ENCODE data around the gene ZNF556.

Gene ZNF556

DNA sequence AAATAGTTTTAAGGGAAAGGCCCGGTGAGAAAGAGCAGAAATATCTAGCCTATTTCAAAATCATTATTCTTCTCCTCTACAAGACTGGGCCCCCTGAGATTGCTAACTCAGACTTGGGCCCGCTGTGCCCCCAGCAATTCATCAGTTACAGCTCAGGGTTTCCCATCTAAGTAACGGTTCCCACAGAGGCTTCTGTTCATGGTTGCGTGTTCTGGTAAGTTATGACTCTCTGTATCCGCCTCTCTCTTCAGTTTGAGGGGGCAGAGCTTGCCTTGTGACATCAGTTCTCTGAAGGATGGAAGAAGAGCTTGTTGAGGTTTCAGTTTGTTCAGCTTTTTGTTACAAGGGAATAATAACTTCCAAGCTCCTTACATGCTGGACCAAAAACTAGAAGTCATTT is 45.2 kb downstream of the ZNF556 start:
- no peak for DNase-seq

DNA sequence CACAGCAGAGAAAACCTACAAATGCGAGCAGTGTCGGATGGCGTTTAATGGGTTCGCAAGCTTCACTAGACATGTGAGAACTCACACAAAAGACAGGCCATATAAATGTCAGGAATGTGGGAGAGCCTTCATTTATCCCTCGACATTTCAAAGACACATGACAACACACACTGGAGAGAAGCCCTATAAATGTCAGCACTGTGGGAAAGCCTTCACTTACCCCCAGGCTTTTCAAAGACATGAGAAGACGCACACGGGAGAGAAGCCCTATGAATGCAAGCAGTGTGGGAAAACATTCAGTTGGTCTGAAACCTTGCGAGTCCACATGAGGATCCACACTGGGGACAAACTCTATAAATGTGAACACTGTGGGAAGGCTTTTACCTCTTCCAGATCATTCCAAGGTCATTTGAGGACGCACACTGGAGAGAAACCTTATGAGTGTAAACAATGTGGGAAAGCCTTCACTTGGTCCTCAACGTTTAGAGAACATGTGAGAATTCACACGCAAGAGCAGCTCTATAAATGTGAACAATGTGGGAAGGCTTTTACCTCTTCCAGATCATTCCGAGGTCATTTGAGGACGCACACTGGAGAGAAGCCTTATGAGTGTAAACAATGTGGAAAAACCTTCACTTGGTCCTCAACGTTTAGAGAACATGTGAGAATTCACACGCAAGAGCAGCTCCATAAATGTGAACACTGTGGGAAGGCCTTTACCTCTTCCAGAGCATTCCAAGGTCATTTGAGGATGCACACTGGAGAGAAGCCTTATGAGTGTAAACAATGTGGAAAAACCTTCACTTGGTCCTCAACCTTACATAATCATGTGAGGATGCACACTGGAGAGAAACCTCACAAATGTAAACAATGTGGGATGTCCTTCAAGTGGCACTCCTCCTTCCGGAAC is 50.4 kb downstream of the ZNF556 start:
- no peak for DNase-seq

DNA sequence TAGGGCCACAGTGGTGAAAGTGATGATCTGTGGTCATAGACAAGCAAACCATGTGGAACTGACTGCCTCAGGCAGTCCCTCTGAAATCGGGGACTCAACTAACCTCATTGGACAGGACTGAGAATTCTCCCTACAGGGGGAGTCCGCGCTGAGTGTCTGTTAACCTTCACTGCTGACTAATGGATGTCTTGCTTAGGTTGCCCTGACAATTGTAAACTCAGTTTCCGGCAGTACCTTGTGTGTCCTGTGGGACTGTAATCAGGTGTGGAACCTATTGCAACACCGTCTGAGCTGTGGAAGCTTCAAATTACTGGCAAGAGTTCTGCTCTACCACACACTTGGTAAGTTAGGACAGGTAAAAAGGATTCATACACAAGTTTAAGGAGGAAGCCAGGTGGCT is 55.9 kb downstream of the ZNF556 start:
- DNase-seq, result no peak

DNA sequence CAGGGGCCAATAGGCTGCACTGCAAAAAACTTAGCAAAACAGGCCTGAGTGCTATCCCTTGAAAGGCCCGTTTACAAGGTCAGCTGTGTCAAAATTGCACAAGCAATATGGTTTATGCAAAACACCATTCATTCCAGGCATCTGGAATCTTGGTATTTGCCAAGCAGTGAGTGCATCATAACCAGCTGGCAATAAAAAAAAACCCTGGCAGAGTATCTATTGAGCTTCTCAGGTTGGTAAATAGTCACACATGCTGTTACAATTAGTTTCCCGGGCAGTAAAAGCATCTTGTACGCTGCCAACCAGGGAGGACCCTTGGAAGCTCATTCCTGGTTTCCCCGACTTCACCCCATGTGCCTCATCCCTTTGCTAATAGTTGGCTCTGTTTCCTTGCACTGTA is 56.4 kb downstream of the ZNF556 start:
- DNase-seq, result no peak

DNA sequence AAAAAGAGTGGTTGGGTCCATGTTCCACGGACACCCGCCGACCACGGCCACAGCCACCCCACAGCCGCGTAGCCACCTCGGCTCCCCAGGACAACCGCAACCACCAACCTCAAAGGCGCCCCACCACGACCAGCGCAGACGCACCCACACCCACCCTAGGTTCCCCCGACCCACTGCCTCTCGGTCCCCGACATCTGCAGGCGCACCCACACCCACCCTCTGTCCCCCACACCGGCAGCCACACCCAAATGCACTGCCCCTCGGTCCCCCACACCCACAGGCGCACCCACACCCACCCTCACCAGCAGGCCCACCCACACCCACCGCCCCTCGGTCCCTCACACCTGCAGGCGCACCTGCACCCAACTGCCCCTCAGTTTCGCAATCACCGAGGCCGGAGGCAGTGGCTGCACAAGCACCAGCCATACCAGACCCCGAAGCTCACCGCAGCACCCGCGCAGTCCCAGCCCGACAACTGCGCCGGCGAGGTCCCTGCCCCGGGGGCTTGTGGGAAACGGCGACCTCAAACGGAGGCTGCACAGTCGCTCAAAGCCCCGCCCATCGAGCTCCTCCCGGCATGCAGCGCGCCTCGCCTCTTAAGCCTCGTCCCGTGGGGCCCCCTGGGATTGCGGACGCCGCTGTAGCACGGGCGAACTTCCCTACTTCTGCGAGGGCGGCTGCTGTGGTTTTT is 59.4 kb downstream of the ZNF556 start:
- DNase-seq, result no peak

DNA sequence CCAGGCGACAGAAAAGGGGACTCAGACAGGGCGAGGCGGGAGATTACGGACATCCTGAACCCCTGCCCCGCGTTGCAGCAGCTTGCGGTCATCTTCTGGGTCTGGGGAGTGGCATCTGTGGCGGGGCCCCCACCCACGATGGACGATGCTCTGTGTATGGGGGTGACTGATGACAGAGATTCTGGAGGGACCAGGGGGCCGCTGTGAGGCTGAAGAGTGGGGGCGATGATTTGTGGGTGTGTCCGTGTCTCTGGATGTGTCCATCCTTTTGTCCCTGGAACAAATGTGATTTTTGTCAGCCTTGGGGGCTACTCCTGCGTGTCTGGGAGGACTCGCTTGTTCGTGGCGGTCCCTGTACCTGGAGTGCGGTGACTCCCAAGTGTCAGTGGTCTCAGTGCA is 59.9 kb downstream of the ZNF556 start:
- DNase-seq, result no peak
